ENCODE data around the gene SRA1. TPM values are rescaled to one million over a fixed set of nuclear protein-coding genes. Genes with fewer than 3 reads are reported as not detected.

Gene SRA1
- total RNA-seq, 1 donor from 2014 or later: 28.2 TPM

DNA sequence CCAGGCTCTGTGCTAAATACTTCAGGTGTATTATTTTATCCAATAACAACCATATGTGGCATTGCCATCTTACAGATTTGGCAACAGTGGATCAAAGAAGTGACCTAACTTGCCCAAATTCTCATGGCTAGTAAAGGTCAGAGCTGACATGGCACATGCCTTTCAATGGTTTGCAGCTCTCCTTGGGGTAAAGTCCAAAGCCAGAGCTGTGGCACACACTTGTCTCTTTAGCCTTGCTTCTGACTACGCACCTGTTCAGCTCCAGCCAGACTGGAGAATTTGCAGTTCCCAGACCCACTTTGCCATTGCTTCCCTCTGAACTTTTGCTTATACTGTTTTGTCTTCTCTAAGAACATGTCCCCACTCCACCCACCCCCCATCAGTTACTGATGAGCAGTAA, 13.2 kb upstream of the SRA1 start:
- no peak for DNase-seq (ENCODE audit: low read depth)

DNA sequence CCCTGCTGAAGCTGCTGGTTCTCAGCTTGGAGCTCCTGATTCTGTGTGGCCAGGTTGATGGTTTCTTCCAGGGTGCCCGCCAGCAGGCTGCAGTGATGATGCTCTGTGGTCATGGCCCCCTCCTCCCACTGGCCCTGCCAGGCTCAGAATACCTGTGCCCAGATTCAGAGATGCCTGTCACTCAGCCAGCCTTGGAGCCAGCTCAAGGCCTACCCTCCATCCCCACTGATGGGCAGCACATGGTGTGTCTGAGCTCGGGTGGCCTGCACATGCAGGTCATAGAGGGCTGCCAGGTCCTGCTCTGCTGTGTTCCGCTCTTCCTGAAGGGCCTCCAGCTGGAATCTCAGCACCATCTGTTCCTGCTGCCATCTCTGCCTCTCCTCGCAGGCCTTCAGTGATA, 12.8 kb upstream of the SRA1 start:
- DNase-seq (ENCODE audit: low read depth): no peak

DNA sequence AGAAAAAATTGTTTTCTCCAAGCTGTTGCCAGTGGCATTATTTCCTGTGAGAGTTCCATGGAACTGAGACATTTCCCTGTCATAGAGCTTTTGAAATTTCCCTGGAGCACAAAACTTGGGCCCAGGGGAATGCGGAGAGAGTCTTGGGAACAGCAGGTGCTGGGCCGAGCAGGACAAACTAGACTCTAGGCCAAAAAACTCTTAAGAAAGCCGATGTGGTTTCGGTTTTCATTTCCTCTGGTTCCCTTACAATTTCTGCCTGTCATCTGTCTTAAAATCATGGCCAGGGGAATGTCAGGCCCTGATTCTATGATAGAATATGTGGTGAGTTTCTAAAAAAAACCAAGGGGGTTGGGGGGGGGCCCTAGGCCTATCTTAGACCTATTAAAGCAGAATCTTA, 11.9 kb upstream of the SRA1 start:
- no peak for DNase-seq (ENCODE audit: low read depth)

DNA sequence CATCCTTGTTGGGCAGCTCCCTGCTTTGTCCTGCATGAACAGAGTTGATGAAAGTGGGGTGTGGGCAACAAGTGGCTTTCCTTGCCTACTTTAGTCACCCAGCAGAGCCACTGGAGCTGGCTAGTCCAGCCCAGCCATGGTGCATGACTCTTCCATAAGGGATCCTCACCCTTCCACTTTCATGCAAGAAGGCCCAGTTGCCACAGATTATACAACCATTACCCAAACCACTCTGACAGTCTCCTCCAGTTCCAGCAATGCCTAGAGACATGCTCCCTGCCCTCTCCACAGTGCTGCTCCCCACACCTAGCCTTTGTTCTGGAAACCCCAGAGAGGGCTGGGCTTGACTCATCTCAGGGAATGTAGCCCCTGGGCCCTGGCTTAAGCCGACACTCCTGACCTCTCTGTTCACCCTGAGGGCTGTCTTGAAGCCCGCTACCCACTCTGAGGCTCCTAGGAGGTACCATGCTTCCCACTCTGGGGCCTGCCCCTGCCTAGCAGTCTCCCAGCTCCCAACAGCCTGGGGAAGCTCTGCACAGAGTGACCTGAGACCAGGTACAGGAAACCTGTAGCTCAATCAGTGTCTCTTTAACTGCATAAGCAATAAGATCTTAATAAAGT, 11.3 kb upstream of the SRA1 start:
- no peak for DNase-seq (ENCODE audit: low read depth)

DNA sequence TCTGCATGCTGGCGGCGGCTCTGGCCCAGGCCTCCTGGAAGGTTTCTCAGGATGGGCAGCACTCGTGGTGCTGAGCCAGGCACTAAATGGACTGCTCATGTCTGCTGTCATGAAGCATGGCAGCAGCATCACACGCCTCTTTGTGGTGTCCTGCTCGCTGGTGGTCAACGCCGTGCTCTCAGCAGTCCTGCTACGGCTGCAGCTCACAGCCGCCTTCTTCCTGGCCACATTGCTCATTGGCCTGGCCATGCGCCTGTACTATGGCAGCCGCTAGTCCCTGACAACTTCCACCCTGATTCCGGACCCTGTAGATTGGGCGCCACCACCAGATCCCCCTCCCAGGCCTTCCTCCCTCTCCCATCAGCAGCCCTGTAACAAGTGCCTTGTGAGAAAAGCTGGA, 10.6 kb upstream of the SRA1 start:
- no peak for DNase-seq (ENCODE audit: low read depth)

DNA sequence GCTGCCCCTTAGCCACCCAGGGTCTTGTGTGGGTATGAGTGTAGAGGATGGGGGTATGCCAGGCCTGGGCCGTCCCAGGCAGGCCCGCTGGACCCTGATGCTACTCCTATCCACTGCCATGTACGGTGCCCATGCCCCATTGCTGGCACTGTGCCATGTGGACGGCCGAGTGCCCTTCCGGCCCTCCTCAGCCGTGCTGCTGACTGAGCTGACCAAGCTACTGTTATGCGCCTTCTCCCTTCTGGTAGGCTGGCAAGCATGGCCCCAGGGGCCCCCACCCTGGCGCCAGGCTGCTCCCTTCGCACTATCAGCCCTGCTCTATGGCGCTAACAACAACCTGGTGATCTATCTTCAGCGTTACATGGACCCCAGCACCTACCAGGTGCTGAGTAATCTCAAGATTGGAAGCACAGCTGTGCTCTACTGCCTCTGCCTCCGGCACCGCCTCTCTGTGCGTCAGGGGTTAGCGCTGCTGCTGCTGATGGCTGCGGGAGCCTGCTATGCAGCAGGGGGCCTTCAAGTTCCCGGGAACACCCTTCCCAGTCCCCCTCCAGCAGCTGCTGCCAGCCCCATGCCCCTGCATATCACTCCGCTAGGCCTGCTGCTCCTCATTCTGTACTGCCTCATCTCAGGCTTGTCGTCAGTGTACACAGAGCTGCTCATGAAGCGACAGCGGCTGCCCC, 10.0 kb upstream of the SRA1 start:
- DNase-seq (ENCODE audit: low read depth): no peak

DNA sequence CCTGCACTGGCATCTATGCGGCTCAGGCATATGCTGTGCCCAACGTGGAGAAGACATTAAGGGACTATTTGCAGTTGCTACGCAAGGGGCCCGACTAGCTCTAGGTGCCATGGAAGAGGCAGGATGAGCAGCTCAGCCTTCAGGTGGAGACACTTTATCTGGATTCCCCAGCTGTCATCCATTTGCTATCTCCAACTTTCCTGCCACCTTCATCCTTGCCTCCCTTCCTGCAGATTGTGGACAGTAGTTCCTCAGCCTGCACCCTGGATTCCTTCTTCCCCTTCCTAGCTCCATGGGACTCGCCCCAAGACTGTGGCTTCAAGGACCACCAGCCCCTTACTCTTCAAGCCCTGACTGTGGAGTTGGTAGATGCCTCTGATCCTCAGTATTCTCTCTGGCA, 9.4 kb upstream of the SRA1 start:
- DNase-seq (ENCODE audit: low read depth): no peak

DNA sequence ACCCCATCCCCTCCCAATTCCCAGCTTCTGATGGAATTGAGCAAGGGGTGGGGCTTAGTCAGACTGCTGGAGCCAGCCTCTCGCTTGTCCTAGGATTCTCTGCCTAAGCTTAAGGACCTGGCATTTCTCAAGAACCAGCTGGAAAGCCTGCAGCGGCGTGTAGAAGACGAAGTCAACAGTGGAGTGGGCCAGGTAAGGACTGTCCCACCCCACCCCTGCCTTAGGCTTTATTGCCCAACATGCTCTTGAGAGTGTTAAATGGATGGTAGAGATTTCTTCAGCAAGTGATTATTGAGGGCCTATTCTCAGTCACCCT, 8.5 kb upstream of the SRA1 start:
- DNase-seq (ENCODE audit: low read depth): no peak

DNA sequence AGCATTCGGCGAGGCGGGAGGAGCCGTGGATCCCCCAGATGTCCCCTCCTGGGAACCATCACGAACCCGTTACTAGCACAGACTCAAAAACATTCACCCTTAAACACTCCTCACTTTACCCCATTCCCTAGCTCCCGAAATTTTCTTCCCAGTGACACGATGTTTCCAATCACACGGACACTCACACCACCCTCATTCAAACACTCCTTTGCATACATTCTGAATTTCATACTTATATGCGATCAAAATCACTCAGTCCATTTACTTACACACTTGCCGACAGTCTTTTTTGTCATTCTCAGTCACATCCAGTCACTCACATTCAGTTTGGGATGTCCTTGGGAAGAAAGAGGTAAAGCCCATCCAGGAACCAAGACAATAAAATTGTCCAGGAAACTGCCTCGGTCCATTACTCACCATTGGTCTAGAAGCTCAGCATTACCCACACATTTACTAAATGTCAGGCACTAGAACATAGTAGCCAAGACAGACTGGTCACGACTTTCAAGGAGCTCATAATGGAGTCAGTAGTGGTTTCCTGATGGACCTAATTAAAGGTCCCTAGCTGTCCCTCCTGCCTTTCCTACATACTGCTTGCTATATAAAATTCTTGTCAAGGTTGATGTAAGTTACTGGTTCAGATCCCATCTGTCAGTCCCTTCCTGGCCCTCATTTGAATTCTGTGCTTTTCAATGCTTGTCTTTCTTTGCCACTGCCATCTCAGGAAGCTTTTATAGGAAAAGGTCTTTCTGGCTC, 7.9 kb upstream of the SRA1 start:
- DNase-seq (ENCODE audit: low read depth): peak; percentile 48

DNA sequence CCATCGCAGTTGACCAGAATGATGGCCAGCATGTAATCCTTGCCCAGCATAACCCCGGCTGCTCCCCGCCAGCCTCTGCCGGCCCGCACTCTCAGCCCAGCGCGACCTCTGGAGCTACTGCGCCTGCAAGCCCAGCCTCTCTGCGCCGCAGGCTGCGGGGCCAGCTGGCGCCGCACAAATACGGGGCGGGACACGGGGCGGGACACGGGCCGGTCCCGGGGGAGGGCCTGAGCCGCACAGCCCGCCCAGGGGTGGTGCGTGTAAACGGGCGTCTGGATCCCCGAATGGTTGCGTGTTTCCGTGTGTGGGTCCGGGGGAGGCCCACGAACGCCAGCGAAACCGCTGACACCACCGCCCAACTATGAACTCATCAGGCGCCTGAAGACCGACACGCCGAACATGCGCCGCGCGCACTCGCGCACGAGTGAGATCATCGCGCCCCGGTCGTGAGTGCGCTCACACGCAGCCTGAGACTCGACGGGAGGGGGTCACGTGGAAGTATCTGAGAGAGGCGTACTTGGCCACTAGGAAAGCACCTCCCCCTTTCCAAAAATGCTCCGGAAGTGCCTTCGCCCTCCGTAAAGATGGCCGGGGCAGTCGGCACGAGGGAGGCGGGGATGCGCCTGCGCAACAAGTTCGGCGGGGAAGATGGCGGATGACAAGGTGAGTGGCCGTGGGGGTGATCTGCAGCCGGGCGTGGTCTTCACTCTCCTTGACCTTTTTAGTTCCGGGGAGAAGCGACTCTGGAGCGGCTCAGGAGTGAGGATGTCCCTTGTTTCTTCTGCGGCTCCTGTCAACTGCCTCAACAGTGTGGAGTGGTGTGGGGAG, 7.1 kb upstream of the SRA1 start, which contains the start of the genes APBB3 and SLC35A4:
Gene APBB3, minus strand, starts transcription at position 403 of the 828 bp plus-strand sequence. Its CDS starts 353 bp downstream, at position 50.
Gene SLC35A4, plus strand, starts transcription at position 633 of the 828 bp plus-strand sequence. CDS start 2,342 bp downstream, outside the sequence.
- DNase-seq (ENCODE audit: low read depth): peak; percentile 96

DNA sequence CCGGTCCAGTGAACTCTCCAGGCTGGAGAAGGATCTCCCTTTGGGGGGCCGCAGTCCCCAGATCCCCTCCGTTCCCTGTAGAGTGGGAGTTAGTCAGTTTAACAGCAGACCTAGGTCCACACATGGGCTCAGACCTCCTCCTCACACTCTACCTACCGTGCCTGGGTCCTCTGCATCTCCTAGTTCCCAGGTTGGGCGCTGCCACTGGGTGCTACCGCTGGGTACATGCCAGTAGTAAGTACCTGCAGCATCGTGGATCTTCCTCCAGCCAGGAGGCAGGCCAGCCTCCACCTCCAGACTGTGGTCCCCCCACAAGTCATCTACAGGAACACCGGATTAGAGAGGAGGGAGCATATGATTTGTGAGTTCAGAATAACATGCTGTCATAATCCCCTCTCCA, 6.3 kb upstream of the SRA1 start:
- DNase-seq (ENCODE audit: low read depth): no peak

DNA sequence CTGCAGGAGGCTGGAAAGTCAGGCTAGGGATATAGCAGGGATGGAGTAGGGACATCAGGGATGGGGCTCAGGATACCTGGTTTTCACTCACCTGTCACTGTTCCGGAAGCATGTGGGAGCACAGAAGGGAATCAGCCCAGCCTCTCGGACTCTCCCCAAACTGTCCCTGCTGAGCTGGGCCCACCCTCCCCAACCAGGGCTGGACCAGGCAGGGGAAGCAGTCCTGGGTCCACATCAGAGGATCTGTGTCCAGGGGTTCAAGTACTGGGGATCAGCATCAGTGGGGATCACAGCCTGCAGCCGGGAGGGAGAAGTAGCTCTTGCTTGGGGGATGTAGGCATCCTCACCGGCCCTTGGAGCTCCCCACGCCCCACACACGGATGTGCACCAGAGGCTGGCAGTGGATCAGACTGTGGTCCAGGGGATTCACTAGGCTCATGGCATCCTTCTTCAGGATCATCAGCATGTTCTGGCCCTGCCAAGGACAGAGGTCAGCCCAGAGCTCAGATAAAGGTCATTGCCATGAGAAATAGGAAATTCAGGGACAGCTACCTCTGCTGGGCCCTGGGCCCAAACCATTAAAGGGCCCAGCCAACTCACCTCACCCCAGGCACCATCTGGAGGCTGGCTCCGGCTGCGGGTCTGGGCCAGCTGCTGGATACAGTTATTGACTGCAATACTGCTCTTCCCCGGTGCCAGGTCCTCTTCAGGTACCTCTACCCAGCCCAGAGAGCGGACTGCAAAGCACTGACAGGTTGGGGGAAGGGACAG, 4.7 kb upstream of the SRA1 start:
- no peak for DNase-seq (ENCODE audit: low read depth)

DNA sequence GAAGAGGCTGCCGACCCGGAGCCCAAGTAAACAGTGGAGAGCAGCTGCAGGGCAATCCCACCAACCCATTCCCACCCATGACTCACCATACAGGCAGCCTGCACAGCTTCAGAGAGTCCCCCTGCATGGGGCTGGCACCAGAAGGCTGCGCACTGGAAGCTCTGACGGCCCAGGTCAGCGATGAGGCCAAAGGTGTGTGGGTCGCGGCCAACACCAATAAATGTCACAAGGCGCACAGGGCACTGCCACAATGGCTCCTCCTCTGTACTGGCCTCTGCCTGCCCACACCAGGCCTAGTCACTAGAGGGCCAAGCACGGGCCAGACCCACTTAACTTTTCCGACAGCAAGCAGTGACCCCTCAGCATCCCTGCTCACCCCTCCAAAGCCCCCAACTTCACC, 3.0 kb upstream of the SRA1 start:
- no peak for DNase-seq (ENCODE audit: low read depth)

DNA sequence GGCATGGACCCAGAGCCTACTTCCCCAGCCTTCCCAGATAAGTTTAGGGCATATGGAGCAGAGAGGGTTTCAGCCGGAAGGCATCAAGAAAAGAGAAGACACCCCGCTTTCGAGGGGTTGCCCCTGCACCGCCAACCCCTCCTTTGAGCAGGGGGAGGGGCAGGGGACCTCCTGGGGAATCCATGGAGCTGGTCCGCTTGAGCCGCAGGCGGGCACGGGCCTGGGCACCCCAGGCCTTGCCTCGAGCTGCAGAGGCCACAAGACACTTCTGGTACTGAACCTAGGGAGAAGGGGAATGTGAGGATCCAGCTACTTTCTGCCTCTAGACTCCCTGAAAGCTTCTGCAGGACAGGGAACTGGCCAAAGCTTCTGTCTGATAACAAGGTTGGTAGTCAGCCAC, 1.3 kb upstream of the SRA1 start:
- no peak for DNase-seq (ENCODE audit: low read depth)

DNA sequence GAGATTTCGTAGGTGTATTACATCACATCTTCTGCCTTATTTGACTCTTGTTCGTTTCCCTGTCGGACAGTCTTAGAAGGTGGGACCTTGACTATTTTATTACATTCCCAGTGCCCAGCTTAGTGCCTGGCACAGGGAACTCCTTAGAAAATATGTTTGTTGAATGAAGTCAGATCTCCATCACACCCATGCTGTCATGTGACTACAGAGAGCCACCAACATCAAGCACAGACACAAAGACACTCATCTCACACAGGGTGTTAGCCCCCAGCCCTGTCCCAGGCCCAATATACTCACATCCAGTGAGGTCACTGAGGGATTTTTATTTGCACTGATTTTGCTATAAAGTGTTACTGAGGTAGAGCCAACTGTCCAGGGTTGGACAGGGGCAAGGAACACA, 692 bp upstream of the SRA1 start:
- no peak for DNase-seq (ENCODE audit: low read depth)

DNA sequence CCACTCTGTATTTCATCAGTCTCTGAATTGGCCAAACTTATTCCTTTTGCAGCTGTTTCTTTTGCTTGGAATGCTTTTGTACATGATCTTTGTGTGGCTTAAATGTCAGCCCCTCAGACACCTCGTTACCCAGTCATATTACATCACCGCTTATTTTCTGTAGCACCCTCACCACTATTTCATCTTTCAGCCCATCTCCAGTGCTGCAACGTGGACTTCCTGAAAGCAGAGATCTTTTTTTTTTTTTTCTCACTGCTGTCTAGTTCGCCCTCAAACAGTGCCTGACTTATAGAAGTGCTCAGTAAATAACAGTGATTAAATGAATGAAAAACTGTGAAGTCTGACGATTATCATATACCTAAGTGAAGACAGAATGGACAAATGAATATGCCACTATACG, 835 bp downstream of the SRA1 start:
- DNase-seq (ENCODE audit: low read depth): no peak

DNA sequence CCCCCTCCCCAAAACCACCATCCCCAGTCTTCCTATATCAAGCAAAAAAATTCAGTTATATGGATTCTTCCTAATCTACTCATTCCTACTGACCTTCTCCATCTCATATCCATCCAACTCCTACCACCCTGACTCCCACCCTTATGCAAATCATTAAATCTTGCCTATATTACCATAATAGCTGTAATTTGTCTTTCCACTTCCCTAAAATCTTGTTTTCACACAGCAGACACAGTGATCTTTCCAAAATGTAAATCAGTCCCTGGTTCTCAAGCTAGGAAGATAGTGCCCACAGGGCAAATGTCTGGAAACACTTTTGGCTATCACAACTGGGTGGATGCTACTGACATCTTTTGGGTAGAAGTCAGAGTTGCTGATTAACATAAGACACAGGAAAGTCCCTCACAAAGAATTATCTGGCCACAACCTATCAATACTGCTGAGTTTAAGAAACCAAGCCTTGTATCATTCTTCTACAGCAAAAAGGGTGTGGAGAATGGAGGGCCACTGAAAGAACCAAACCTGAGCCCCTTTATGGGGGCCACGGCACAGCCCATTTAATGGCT, 1.4 kb downstream of the SRA1 start:
- no peak for DNase-seq (ENCODE audit: low read depth)

DNA sequence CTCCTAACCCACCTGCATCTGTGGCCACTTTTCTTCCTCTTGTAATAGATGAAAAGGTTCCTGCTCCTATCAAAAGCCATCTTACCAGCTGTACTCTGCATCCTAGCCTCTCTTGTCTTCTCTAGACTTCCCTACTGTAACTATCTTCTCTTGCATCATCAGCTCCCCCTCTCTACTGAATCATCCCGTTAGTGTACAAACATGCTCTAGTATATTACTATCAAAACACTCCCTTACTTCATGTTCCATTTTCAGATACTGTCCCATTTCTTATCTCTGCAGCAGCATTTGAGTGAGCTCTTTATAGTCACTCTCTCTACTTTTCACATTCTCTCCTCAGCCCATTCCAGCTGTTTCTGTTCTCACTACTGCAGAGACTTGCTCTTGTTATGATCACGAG, 2.8 kb downstream of the SRA1 start:
- peak; percentile 39 for DNase-seq (ENCODE audit: low read depth)

DNA sequence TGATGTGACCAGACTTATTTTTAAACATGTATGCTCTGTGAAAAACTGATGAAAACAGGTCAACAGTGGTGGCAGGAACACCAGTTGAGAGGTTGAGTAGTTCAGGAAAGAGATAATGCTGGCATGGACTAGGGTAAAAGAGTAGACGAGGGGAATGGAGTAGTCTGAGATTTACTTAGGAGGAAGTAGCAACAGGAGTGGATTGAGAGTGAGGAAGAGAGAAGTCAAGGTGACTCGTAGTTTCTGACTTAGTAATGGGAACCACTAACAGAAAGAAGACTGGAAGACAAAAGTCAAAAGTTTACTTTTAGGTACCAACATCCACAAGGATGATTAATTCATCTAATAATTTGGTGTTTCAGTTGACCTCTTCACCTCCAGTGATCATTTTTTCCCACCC, 3.6 kb downstream of the SRA1 start:
- no peak for DNase-seq (ENCODE audit: low read depth)

DNA sequence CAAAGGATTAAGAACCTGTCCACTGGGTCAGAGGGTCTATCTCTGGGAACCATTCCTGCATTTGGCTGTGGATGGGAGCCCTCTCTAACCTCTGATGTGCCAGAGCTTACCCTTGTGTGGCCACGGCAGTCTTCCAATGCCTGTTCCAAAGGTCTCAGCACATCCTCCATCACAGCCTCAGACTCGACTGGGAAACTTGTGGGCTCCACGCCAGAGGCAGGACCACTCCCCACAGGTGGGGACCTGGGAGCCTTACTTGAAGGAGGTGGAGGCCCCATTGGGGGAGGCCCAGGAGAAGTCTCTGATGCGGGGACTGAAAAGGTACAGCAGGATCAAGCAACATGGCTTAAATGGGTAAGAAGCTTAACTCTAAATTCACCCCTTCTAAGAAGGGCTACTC, 5.4 kb downstream of the SRA1 start:
- no peak for DNase-seq (ENCODE audit: low read depth)
